GM12878 (cell line): ENCODE measurements around the gene MEG3. TPM values are rescaled to one million over a fixed set of nuclear protein-coding genes. Genes with fewer than 3 reads are reported as not detected.

Experiments
- ATAC-seq: fragments of 200-7000 bp; cut with Tn5 transposase; 3 replicates; pipeline ENCODE4 v1.9.1; 2020; ENCODE audit warnings: mild to moderate bottlenecking, moderate library complexity
- BruUV-seq: library from RNA; stranded (reverse); fragments of 400-500 nt; replicated peaks from 2 replicates; lab custom pipeline; 2021; lab: Mats Ljungman, UMichigan
- CTCF ChIA-PET: fragments of 300-600 bp; sonication (Branson Sonifier 250); formaldehyde crosslinking; extraction: SDS; loops from one replicate; lab custom pipeline; 2021; ENCODE audit warnings: inconsistent platforms; lab: Yijun Ruan, JAX
- POLR2A ChIA-PET: fragments of 350-600 bp; formaldehyde crosslinking; extraction: SDS; loops from one replicate; lab custom pipeline; 2021; ENCODE audit warnings: inconsistent platforms; lab: Charles Lee
- RAD21 ChIA-PET: fragments of 300-600 bp; sonication (Branson Sonifier 250); formaldehyde crosslinking; loops from one replicate; lab custom pipeline; 2023; ENCODE audit warnings: antibody characterized with exemption; ENCODE audit not compliant: unreplicated experiment; lab: Charles Lee
- SMC1A ChIA-PET: fragments of 300-600 bp; sonication (Branson Sonifier 250); formaldehyde crosslinking; loops from one replicate; lab custom pipeline; 2023; ENCODE audit not compliant: unreplicated experiment, uncharacterized antibody; lab: Charles Lee
- DNase-seq: peaks from one replicate; pipeline ENCODE4 v3.0.0-alpha.2; 2011; ENCODE audit warnings: low read depth, low spot score
- FAIRE-seq: peaks from 3 replicates; lab custom pipeline; 2011; peaks lifted over from hg19 to GRCh38; lab: Jason Lieb, UNC
- H2AFZ ChIP-seq: 2 replicates; pipeline ENCODE4 v1.6.0; 2011; ENCODE audit warnings: low read depth, low read length, control low read depth; ENCODE audit not compliant: control insufficient read depth
- H3K27ac ChIP-seq: 2 replicates; pipeline ENCODE4 v1.5.1; 2011; ENCODE audit warnings: control low read depth; ENCODE audit not compliant: control insufficient read depth, insufficient read depth
- H3K27me3 ChIP-seq, 2 experiments: replicated peaks in 1 of 2; 2 replicates each; pipeline versions ENCODE4 v1.6.0 to v1.6.1; 2011; ENCODE audit warnings: low read length in 1 of 2; ENCODE audit not compliant: control insufficient read depth in 2 of 2, insufficient read depth in 2 of 2
- H3K36me3 ChIP-seq, 2 experiments: 2 replicates each; pipeline ENCODE4 v1.5.1; 2011; ENCODE audit warnings: low read length in 1 of 2; ENCODE audit not compliant: control insufficient read depth in 2 of 2, insufficient read depth in 2 of 2
- H3K4me1 ChIP-seq: 2 replicates; pipeline ENCODE4 v1.6.1; 2011; ENCODE audit warnings: mild to moderate bottlenecking, low read length, moderate library complexity, mixed read lengths; ENCODE audit not compliant: control insufficient read depth, insufficient read depth
- H3K4me2 ChIP-seq: 2 replicates; pipeline ENCODE4 v1.6.0; 2011; ENCODE audit warnings: control low read depth; ENCODE audit not compliant: control insufficient read depth, insufficient read depth
- H3K4me3 ChIP-seq: fragments of 200-600 bp; sonication (generic); 2 replicates; pipeline ENCODE4 v1.5.1; 2016
- H3K79me2 ChIP-seq: 2 replicates; pipeline ENCODE4 v1.6.0; 2011; ENCODE audit warnings: low read length; ENCODE audit not compliant: control insufficient read depth, insufficient read depth
- H3K9ac ChIP-seq: 2 replicates; pipeline ENCODE4 v1.8.0; 2011; ENCODE audit warnings: low read length, control low read depth, mixed read lengths; ENCODE audit not compliant: control insufficient read depth, insufficient read depth
- H3K9me3 ChIP-seq: replicated peaks from 3 replicates; pipeline ENCODE4 v1.5.1; 2011; ENCODE audit warnings: mild to moderate bottlenecking, low read length; ENCODE audit not compliant: control insufficient read depth, insufficient read depth
- H4K20me1 ChIP-seq: 2 replicates; pipeline ENCODE4 v1.6.0; 2011; ENCODE audit not compliant: control insufficient read depth, insufficient read depth
- ATF7 ChIP-seq: fragments of 450-650 bp; IDR thresholded peaks from 2 replicates; pipeline ENCODE4 v1.6.1; 2016; ENCODE audit warnings: low read depth, mild to moderate bottlenecking
- IKZF2 ChIP-seq, 2 experiments: fragments of 450-650 bp; IDR thresholded peaks; 2 replicates each; pipeline ENCODE4 v1.6.1; 2017; ENCODE audit warnings: mild to moderate bottlenecking in 2 of 2, moderate library complexity in 2 of 2
- IRF5 ChIP-seq: fragments of 450-650 bp; IDR thresholded peaks from 2 replicates; pipeline ENCODE4 v1.6.1; 2017; ENCODE audit warnings: borderline replicate concordance
- MEF2A ChIP-seq: IDR thresholded peaks from 2 replicates; pipeline ENCODE4 v1.6.1; 2011; ENCODE audit warnings: low read depth, mild to moderate bottlenecking, low read length, moderate library complexity; ENCODE audit not compliant: insufficient read depth
- NFIC ChIP-seq: IDR thresholded peaks from 2 replicates; pipeline ENCODE4 v1.6.1; 2012; ENCODE audit warnings: low read depth, mild to moderate bottlenecking, inconsistent platforms, low read length, moderate library complexity
- NFYA ChIP-seq: IDR thresholded peaks from 2 replicates; pipeline ENCODE4 v1.6.1; 2011; ENCODE audit warnings: low read depth, mild to moderate bottlenecking, low read length, improper control_type of control experiment, borderline replicate concordance
- RBBP5 ChIP-seq: fragments of 200-600 bp; sonication (generic); conservative IDR thresholded peaks from 2 replicates; pipeline ENCODE4 v1.6.1; 2016
- TBL1XR1 ChIP-seq: IDR thresholded peaks from 2 replicates; pipeline ENCODE4 v1.6.1; 2012; ENCODE audit warnings: low read depth, low read length, improper control_type of control experiment
- WGBS: methylation state at CpG from one replicate; pipeline ENCODE4 v1.1.6; 2016; ENCODE audit warnings: low lambda C conversion rate; ENCODE audit not compliant: insufficient replicate concordance, insufficient coverage; ENCODE audit errors: missing lambda C conversion rate; 5-methylcytosine and 5-hydroxymethylcytosine counted together
- in situ Hi-C: fragments of 300-500 bp; cut with MboI; formaldehyde crosslinking; loops from 9 replicates; pipeline ENCODE4 v1.14.3; 2018; ENCODE audit warnings: mixed read lengths
- intact Hi-C: fragments of 100-400 bp; cut with micrococcal nuclease; formaldehyde crosslinking; loops from one replicate; pipeline ENCODE4 v1.14.2; 2022; ENCODE audit not compliant: unreplicated experiment
- polyA plus RNA-seq, 11 experiments: library from polyadenylated mRNA; depleted of rRNA in 4 of 11; unstranded in 6 of 11; stranded (reverse) in 5 of 11; fragments of >200 nt; fragmentation: Nextera tagmentation in 4 of 11; fragmentation: Illumina TruSeq in 1 of 11; extraction: Ambion mirVana in 4 of 11; extraction: Trizol in 1 of 11; gene quantifications; 1 replicate in 1 of 11; 2 replicates in 10 of 11; pipeline versions ENCODE4 v1.2.1 to v1.2.3, GENCODE V29; 2011 to 2016; ENCODE audit warnings: inconsistent platforms in 2 of 11, missing spikeins in 2 of 11, low read depth in 1 of 11
- total RNA-seq, 4 experiments: library from RNA; depleted of rRNA in 3 of 4; stranded (reverse); fragments of >200 nt in 3 of 4; fragmentation: Illumina TruSeq in 1 of 4; extraction: Trizol in 1 of 4; gene quantifications; 2 replicates each; pipeline versions ENCODE4 v1.2.1 to v1.2.3, GENCODE V29; 2013 to 2021

The MEG3 gene
- total and polyA plus RNA-seq, 10 of the 15 experiments (the other 5 are each of a cell fraction or from before 2014, with no cell fraction given) = 0.03 to 2.9 (median 0.95) TPM; not detected in 7

- SMC1A ChIA-PET = no interaction called here
- no peak overlapping the region for H3K4me3 ChIP-seq
- DNase-seq (no peak), ATAC-seq (no peak), FAIRE-seq (no peak)
- CTCF ChIA-PET = no interaction called here
- in situ Hi-C loops = no loop called here
- 69% methylated on average over 49 of the region's 49 CpGs for WGBS
- BruUV-seq = no TSS peak
- no peaks in the 10 kb centered on the region for H4K20me1 ChIP-seq
- no peak overlapping the region for H3K27ac ChIP-seq
- RAD21 ChIA-PET = no interaction called here
- H3K79me2 ChIP-seq = no peaks in the 10 kb centered on the region
- no peak overlapping the region for H3K4me2 ChIP-seq
- no peaks in the 10 kb centered on the region for H3K4me1 ChIP-seq
- no peak overlapping the region for H3K9ac ChIP-seq
- H3K36me3 ChIP-seq = no peaks in the 10 kb centered on the region
- TF ChIP-seq NFYA (no peak), IKZF2 (IDR thresholded peaks at IDR 0.05) (no peak), IRF5 (no peak), TBL1XR1 (no peak), RBBP5 (no peak), MEF2A (no peak), ATF7 (no peak), NFIC (no peak)
- no peaks in the 10 kb centered on the region for H3K27me3 ChIP-seq
- POLR2A ChIA-PET = no interaction called here
- H3K9me3 ChIP-seq = no peaks in the 10 kb centered on the region; the same call in 2 of the 3 replicates
- intact Hi-C loops = no loop called here
- H2AFZ ChIP-seq = no peak overlapping the region
Observed at GRCh38 chr14:100882026-100882967, 56.4 kb downstream of the MEG3 start.
